ENCODE data around the gene C2orf68. TPM values are rescaled to one million over a fixed set of nuclear protein-coding genes. Genes with fewer than 3 reads are reported as not detected.

Gene C2orf68
- total and polyA plus RNA-seq, 2 of the 8 experiments (the other 6 are each of a cell fraction or from before 2014, with no cell fraction given), result 46.3 to 49.4 TPM

DNA sequence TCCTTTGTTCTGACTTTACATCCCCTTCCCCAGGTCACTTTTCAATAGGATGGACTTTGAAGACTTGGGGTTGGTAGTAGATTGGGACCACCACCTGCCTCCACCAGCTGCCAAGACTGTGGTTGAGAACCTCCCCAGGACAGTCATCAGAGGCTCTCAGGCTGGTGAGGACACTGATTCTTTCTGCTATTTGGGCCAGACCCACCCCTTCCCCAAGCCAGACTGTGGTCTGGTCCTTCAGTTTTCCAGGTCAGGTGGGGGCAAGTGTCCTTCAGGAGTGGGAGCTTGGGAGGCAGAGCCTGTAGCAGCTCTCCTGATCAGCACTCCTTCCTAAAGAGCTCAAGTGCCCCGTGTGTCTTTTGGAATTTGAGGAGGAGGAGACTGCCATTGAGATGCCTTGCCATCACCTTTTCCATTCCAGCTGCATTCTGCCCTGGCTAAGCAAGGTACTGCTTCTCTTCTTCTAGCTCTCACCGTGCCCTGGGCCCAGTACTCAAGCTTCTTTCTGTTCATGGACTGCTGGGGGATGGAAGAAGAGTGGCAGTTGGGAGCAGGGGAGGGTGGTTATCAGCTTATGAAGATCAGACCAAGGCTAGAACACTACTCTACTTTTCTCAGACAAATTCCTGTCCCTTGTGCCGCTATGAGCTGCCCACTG is 15.3 kb downstream of the C2orf68 start:
- Histone ChIP-seq H2BK12ac (ENCODE audit: low read depth, low read length) (no peak overlapping the region), H4K5ac (ENCODE audit: insufficient read length, low read depth, low read length) (no peak overlapping the region), H3K27me3 (replicated peaks in 1 of 4; ENCODE audit: control insufficient read depth in 3 of 4, extremely low read depth in 1 of 4, insufficient read depth in 3 of 4, low read length in 3 of 4) (no peaks in the 10 kb centered on the region), H3K79me2 (ENCODE audit: control insufficient read depth in 1 of 2, insufficient read depth in 2 of 2, low read length in 2 of 2) (peaks cover 0 to 18% of the 10 kb centered on the region in 2 experiments; a peak in 3 of 4 replicates), H3K9ac (replicated peaks in 1 of 4; ENCODE audit: extremely low read depth in 1 of 4, low read depth in 3 of 4, low read length in 3 of 4) (peak overlapping the region in 1 of 4 experiments; percentile 51; a peak in 1 of 7 replicates), H2BK120ac (replicated peaks; ENCODE audit: low read depth, low read length) (no peak overlapping the region), H3K4me3 (ENCODE audit: extremely low read depth in 1 of 4, insufficient read depth in 2 of 4, low read depth in 3 of 4, low read length in 4 of 4) (peak overlapping the region; percentile 77 to 88 (median 84); a peak in 7 of 8 replicates), H2BK15ac (ENCODE audit: low read length) (no peak overlapping the region), H3K4me1 (replicated peaks in 1 of 4; ENCODE audit: control insufficient read depth in 3 of 4, insufficient read depth in 4 of 4, low read length in 3 of 4) (peaks cover 0 to 14% (median 4%) of the 10 kb centered on the region in 4 experiments; a peak in 6 of 7 replicates), H3K18ac (ENCODE audit: extremely low read depth, low read length) (no peak overlapping the region), H2BK5ac (ENCODE audit: low read depth, low read length) (no peak overlapping the region), H2BK20ac (ENCODE audit: low read length) (no peak overlapping the region), H3K56ac (replicated peaks; ENCODE audit: insufficient read length, low read depth, low read length) (no peak overlapping the region), H4K8ac (ENCODE audit: extremely low read depth, insufficient read depth, low read length) (no peak overlapping the region), H2AFZ (ENCODE audit: low read length) (no peak overlapping the region), H3K4ac (replicated peaks; ENCODE audit: insufficient read length, low read depth, low read length) (no peak overlapping the region), H4K20me1 (replicated peaks in 1 of 2; ENCODE audit: control insufficient read depth in 1 of 2, insufficient read depth in 2 of 2, low read length in 2 of 2) (peaks cover 2 to 9% of the 10 kb centered on the region in 2 experiments), H3K79me1 (ENCODE audit: low read depth, low read length) (peaks cover 4% of the 10 kb centered on the region; the same call in 1 of the 2 replicates), H3K23me2 (ENCODE audit: low read depth, low read length) (peaks cover 14% of the 10 kb centered on the region), H3K9me3 (ENCODE audit: insufficient read depth in 2 of 2, low read depth in 1 of 2, low read length in 1 of 2) (no peaks in the 10 kb centered on the region), H3K4me2 (ENCODE audit: insufficient read depth in 1 of 2, low read depth in 2 of 2, low read length in 2 of 2) (peak overlapping the region; percentile 78 to 98), H4K91ac (replicated peaks; ENCODE audit: insufficient read length, low read length) (no peak overlapping the region), H3K36me3 (ENCODE audit: control insufficient read depth in 2 of 4, insufficient read depth in 4 of 4, low read length in 3 of 4) (peaks cover 4 to 21% (median 7%) of the 10 kb centered on the region in 4 experiments; a peak in 4 of 8 replicates), H3K23ac (ENCODE audit: insufficient read length) (no peak overlapping the region), H3K14ac (ENCODE audit: insufficient read length) (no peak overlapping the region), H2AK5ac (ENCODE audit: low read depth, low read length) (no peak overlapping the region), H3K27ac (ENCODE audit: low read depth, low read length) (no peak overlapping the region)
- CTCF ChIA-PET (ENCODE audit: partially characterized antibody), result interaction anchor here (0.6 to 2.5 kb wide), 3 partner anchors 35 to 275 kb away, joined by 3 to 6 read pairs (median 3); no protein-coding TSS in a partner anchor
- POLR2A ChIA-PET (ENCODE audit: partially characterized antibody), result interaction anchor here (0.6 to 3.8 kb wide), 10 partner anchors 9 to 242 kb away, joined by 3 to 39 read pairs (median 5); partner anchors contain the start of genes C2orf68, ELMOD3, MAT2A and RETSAT
- FAIRE-seq, result no peak
- 92% methylated on average over 3 of the region's 3 CpGs; no CpG with 5 or more reads in 1 of the 2 experiments for WGBS, 2 experiments (ENCODE audit: extremely low coverage in 1 of 2, insufficient coverage in 1 of 2, insufficient read length in 1 of 2, insufficient replicate concordance in 2 of 2, low coverage in 1 of 2, low lambda C conversion rate in 2 of 2, missing lambda C conversion rate in 1 of 2)
- no peak for DNase-seq (ENCODE audit: low read depth in 1 of 2, low spot score in 2 of 2)
- no peak for TF ChIP-seq CREB1 (IDR thresholded peaks at IDR 0.05)
- no peak for TF ChIP-seq CBX5 (IDR thresholded peaks at IDR 0.05; ENCODE audit: low read depth, low read length)
- TF ChIP-seq, protein P1, sequence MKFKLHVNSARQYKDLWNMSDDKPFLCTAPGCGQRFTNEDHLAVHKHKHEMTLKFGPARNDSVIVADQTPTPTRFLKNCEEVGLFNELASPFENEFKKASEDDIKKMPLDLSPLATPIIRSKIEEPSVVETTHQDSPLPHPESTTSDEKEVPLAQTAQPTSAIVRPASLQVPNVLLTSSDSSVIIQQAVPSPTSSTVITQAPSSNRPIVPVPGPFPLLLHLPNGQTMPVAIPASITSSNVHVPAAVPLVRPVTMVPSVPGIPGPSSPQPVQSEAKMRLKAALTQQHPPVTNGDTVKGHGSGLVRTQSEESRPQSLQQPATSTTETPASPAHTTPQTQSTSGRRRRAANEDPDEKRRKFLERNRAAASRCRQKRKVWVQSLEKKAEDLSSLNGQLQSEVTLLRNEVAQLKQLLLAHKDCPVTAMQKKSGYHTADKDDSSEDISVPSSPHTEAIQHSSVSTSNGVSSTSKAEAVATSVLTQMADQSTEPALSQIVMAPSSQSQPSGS (IDR thresholded peaks at IDR 0.05; ENCODE audit: low read length), result no peak
- TF ChIP-seq KDM5A (IDR thresholded peaks at IDR 0.05; ENCODE audit: low read length), result no peak
- TF ChIP-seq ASH2L (IDR thresholded peaks at IDR 0.05; ENCODE audit: low read length), result no peak
- TF ChIP-seq TCF12 (IDR thresholded peaks at IDR 0.05; ENCODE audit: low read depth, low read length), result no peak
- TF ChIP-seq KDM4A (IDR thresholded peaks at IDR 0.05; ENCODE audit: low read depth, low read length, severe bottlenecking), result no peak
- no peak for TF ChIP-seq NANOG (IDR thresholded peaks at IDR 0.05; ENCODE audit: insufficient read depth, low read depth, low read length, poor library complexity, severe bottlenecking)
- TF ChIP-seq JUND (IDR thresholded peaks at IDR 0.05; ENCODE audit: low read length), result no peak
- TF ChIP-seq SUZ12 (IDR thresholded peaks at IDR 0.05; ENCODE audit: low read length), result no peak
- TF ChIP-seq GABPA (IDR thresholded peaks at IDR 0.05; ENCODE audit: borderline replicate concordance, insufficient read depth, low read length), result no peak
